IMR-90 (cell line): ENCODE data around the gene CD164L2. TPM values are rescaled to one million over a fixed set of nuclear protein-coding genes. Genes with fewer than 3 reads are reported as not detected.

ENCODE experiments used
- ATAC-seq: fragments of 200-7000 bp; cut with Tn5 transposase; 2 replicates; pipeline ENCODE4 v1.9.1; 2020; ENCODE audit warnings: low read depth, mild to moderate bottlenecking, moderate library complexity
- BruUV-seq: library from RNA; stranded (reverse); fragments of 400-500 nt; replicated peaks from 2 replicates; lab custom pipeline; 2021; lab: Mats Ljungman, UMichigan
- CTCF ChIA-PET: fragments of 300-600 bp; formaldehyde crosslinking; extraction: SDS; loops from one replicate; lab custom pipeline; 2021; ENCODE audit warnings: antibody characterized with exemption; lab: Yijun Ruan, JAX
- POLR2A ChIA-PET: fragments of 300-600 bp; sonication (Branson Sonifier 250); formaldehyde crosslinking; loops from one replicate; lab custom pipeline; 2022; ENCODE audit warnings: antibody characterized with exemption; ENCODE audit not compliant: unreplicated experiment; lab: Charles Lee
- DNase-seq: peaks from one replicate; pipeline ENCODE4 v3.0.0; 2013
- H2AFZ ChIP-seq: replicated peaks from 2 replicates; pipeline ENCODE3; 2013; ENCODE audit warnings: low read length, mild to moderate bottlenecking; ENCODE audit not compliant: poor library complexity
- H2AK5ac ChIP-seq: 2 replicates; pipeline ENCODE4 v1.6.1; 2013; ENCODE audit warnings: low read depth, low read length, inconsistent platforms
- H2AK9ac ChIP-seq: replicated peaks from 2 replicates; pipeline ENCODE3; 2013; ENCODE audit warnings: mild to moderate bottlenecking, low read depth, low read length, moderate library complexity; ENCODE audit not compliant: poor library complexity
- H2BK120ac ChIP-seq: 2 replicates; pipeline ENCODE4 v1.6.1; 2013; ENCODE audit warnings: low read depth, low read length, inconsistent platforms
- H2BK15ac ChIP-seq: 3 replicates; pipeline ENCODE4 v1.6.1; 2013; ENCODE audit warnings: low read depth, low read length, inconsistent platforms
- H2BK20ac ChIP-seq: 2 replicates; pipeline ENCODE4 v1.6.1; 2013; ENCODE audit warnings: low read depth, mild to moderate bottlenecking, inconsistent platforms, low read length, moderate library complexity
- H2BK5ac ChIP-seq: 2 replicates; pipeline ENCODE4 v1.6.1; 2013; ENCODE audit warnings: mild to moderate bottlenecking, low read depth, low read length, inconsistent platforms; ENCODE audit not compliant: poor library complexity, severe bottlenecking
- H3K14ac ChIP-seq: replicated peaks from 2 replicates; pipeline ENCODE4 v1.6.1; 2013; ENCODE audit warnings: low read depth, low read length, inconsistent platforms
- H3K18ac ChIP-seq: 2 replicates; pipeline ENCODE4 v1.6.1; 2013; ENCODE audit warnings: low read depth, low read length, control low read depth
- H3K23ac ChIP-seq: 2 replicates; pipeline ENCODE4 v1.6.1; 2013; ENCODE audit warnings: low read depth, low read length, inconsistent platforms
- H3K27ac ChIP-seq: 2 replicates; pipeline ENCODE4 v1.5.1; 2013; ENCODE audit warnings: mild to moderate bottlenecking, control low read depth, low read length; ENCODE audit not compliant: insufficient read depth
- H3K27me3 ChIP-seq: 2 replicates; pipeline ENCODE4 v1.6.1; 2013; ENCODE audit warnings: low read length; ENCODE audit not compliant: control insufficient read depth, insufficient read depth
- H3K36me3 ChIP-seq: 2 replicates; pipeline ENCODE4 v1.6.1; 2013; ENCODE audit warnings: low read length, mixed read lengths; ENCODE audit not compliant: control insufficient read depth, insufficient read depth
- H3K4ac ChIP-seq: 2 replicates; pipeline ENCODE4 v1.6.1; 2013; ENCODE audit warnings: low read depth, low read length, inconsistent platforms
- H3K4me1 ChIP-seq: 2 replicates; pipeline ENCODE4 v1.6.1; 2013; ENCODE audit warnings: low read length, mixed read lengths; ENCODE audit not compliant: control insufficient read depth, insufficient read depth
- H3K4me2 ChIP-seq: 2 replicates; pipeline ENCODE4 v1.6.1; 2013; ENCODE audit warnings: low read depth, mild to moderate bottlenecking, control low read depth, low read length, moderate library complexity
- H3K4me3 ChIP-seq: 2 replicates; pipeline ENCODE4 v1.5.1; 2013; ENCODE audit warnings: low read depth, mild to moderate bottlenecking, control low read depth, low read length, moderate library complexity; ENCODE audit not compliant: insufficient read depth
- H3K56ac ChIP-seq: 2 replicates; pipeline ENCODE4 v1.6.1; 2013; ENCODE audit warnings: low read length, inconsistent platforms; ENCODE audit not compliant: insufficient read depth; ENCODE audit errors: extremely low read depth
- H3K79me1 ChIP-seq, 2 experiments: 2 replicates each; pipeline ENCODE4 v1.6.1; 2013; ENCODE audit warnings: low read length in 2 of 2, inconsistent platforms in 1 of 2, low read depth in 1 of 2
- H3K9ac ChIP-seq: 2 replicates; pipeline ENCODE4 v1.6.1; 2013; ENCODE audit warnings: low read depth, low read length, control low read depth
- H3K9me1 ChIP-seq: 2 replicates; pipeline ENCODE4 v1.6.1; 2013; ENCODE audit warnings: low read length, inconsistent platforms; ENCODE audit not compliant: insufficient read depth
- H3K9me3 ChIP-seq: 2 replicates; pipeline ENCODE4 v1.6.1; 2013; ENCODE audit warnings: low read length; ENCODE audit not compliant: control insufficient read depth, insufficient read depth
- H4K20me1 ChIP-seq: 2 replicates; pipeline ENCODE4 v1.6.1; 2013; ENCODE audit warnings: low read length, inconsistent platforms; ENCODE audit not compliant: insufficient read depth
- H4K5ac ChIP-seq: 2 replicates; pipeline ENCODE4 v1.6.1; 2013; ENCODE audit warnings: mild to moderate bottlenecking, low read depth, low read length, control low read depth
- H4K8ac ChIP-seq, 2 experiments: 2 replicates each; pipeline ENCODE4 v1.6.1; 2013; ENCODE audit warnings: low read depth in 2 of 2, low read length in 2 of 2, control low read depth in 1 of 2, inconsistent platforms in 1 of 2
- H4K91ac ChIP-seq: 2 replicates; pipeline ENCODE4 v1.6.1; 2013; ENCODE audit warnings: low read depth, low read length, inconsistent platforms; ENCODE audit not compliant: insufficient read depth
- BHLHE40 ChIP-seq: fragments of 150-350 bp; IDR thresholded peaks from 2 replicates; pipeline ENCODE4 v1.6.1; 2016; ENCODE audit warnings: mild to moderate bottlenecking, low read depth, low read length
- CEBPB ChIP-seq: IDR thresholded peaks from 2 replicates; pipeline ENCODE4 v1.6.1; 2012; ENCODE audit warnings: low read depth, low read length, improper control_type of control experiment
- CHD1 ChIP-seq: IDR thresholded peaks from 2 replicates; pipeline ENCODE4 v1.6.1; 2012; ENCODE audit warnings: low read depth, low read length, improper control_type of control experiment
- CTCF ChIP-seq: conservative IDR thresholded peaks from 2 replicates; pipeline ENCODE4 v1.5.1; 2012; ENCODE audit warnings: mild to moderate bottlenecking, low read depth, low read length, improper control_type of control experiment
- ELK1 ChIP-seq: fragments of 150-350 bp; IDR thresholded peaks from 2 replicates; pipeline ENCODE4 v1.6.1; 2016; ENCODE audit warnings: low read depth, mild to moderate bottlenecking, low read length, moderate library complexity, borderline replicate concordance
- MAFK ChIP-seq: IDR thresholded peaks from 2 replicates; pipeline ENCODE4 v1.6.1; 2012; ENCODE audit warnings: low read depth, low read length, improper control_type of control experiment
- MAZ ChIP-seq: IDR thresholded peaks from 2 replicates; pipeline ENCODE4 v1.6.1; 2012; ENCODE audit warnings: low read depth, mild to moderate bottlenecking, low read length, improper control_type of control experiment, moderate library complexity, borderline replicate concordance
- MXI1 ChIP-seq: IDR thresholded peaks from 2 replicates; pipeline ENCODE4 v1.6.1; 2012; ENCODE audit warnings: low read depth, mild to moderate bottlenecking, low read length, moderate library complexity, borderline replicate concordance
- NFE2L2 ChIP-seq: fragments of 150-350 bp; IDR thresholded peaks from 2 replicates; pipeline ENCODE4 v1.6.1; 2016; ENCODE audit warnings: low read depth, mild to moderate bottlenecking, low read length
- RCOR1 ChIP-seq: IDR thresholded peaks from 2 replicates; pipeline ENCODE4 v1.6.1; 2012; ENCODE audit warnings: mild to moderate bottlenecking, low read length, improper control_type of control experiment; ENCODE audit not compliant: insufficient replicate concordance
- RFX5 ChIP-seq: IDR thresholded peaks from 2 replicates; pipeline ENCODE4 v1.8.0; 2012; ENCODE audit warnings: low read depth, mild to moderate bottlenecking, low read length, moderate library complexity
- SMC3 ChIP-seq: fragments of 150-350 bp; IDR thresholded peaks from 2 replicates; pipeline ENCODE4 v1.6.1; 2016; ENCODE audit warnings: low read depth, mild to moderate bottlenecking, antibody characterized with exemption, low read length, moderate library complexity
- USF2 ChIP-seq: fragments of 150-350 bp; IDR thresholded peaks from 2 replicates; pipeline ENCODE4 v1.6.1; 2017; ENCODE audit warnings: mild to moderate bottlenecking, antibody characterized with exemption, low read length, low read depth
- WGBS, 2 experiments: methylation state at CpG; one replicate each; pipeline versions ENCODE4 v1.1.5 to v1.1.7; 2013; ENCODE audit warnings: missing lambda C conversion rate in 2 of 2; ENCODE audit not compliant: insufficient read length in 1 of 2; ENCODE audit errors: extremely low coverage in 2 of 2; 5-methylcytosine and 5-hydroxymethylcytosine counted together
- dilution Hi-C: fragments of 300-500 bp; cut with HindIII; formaldehyde crosslinking; loops from one replicate; pipeline ENCODE4 v1.14.3; 2018; ENCODE audit warnings: low sequenced_read_pairs; ENCODE audit not compliant: unreplicated experiment
- in situ Hi-C: fragments of 300-500 bp; cut with MboI; formaldehyde crosslinking; loops from 3 replicates; pipeline ENCODE4 v1.14.3; 2019; ENCODE audit warnings: low sequenced_read_pairs, inconsistent platforms, mixed read lengths
- intact Hi-C: fragments of 100-400 bp; cut with micrococcal nuclease; formaldehyde crosslinking; loops from 2 replicates; pipeline ENCODE4 v1.10.0; 2022
- polyA plus RNA-seq, 3 experiments: library from polyadenylated mRNA; depleted of rRNA; stranded (reverse); fragments of >200 nt; gene quantifications; 2 replicates each; pipeline ENCODE4 v1.2.3, GENCODE V29; 2012; ENCODE audit warnings: low replicate concordance in 1 of 3
- total RNA-seq: library from RNA; depleted of rRNA; stranded (reverse); fragments of >200 nt; gene quantifications from 2 replicates; pipeline ENCODE4 v1.2.3, GENCODE V29; 2012

CD164L2 gene
- total and polyA plus RNA-seq, 2 of the 4 experiments (the other 2 are of a cell fraction) = not detected

GRCh38 chr1:27377760-27378495 lies 5.2 kb downstream of the CD164L2 start:
- no peak overlapping the region for H3K14ac ChIP-seq
- no peak overlapping the region for H3K4ac ChIP-seq
- POLR2A ChIA-PET = no interaction called here
- no peak overlapping the region for H4K91ac ChIP-seq
- H3K9me1 ChIP-seq = no peaks in the 10 kb centered on the region
- in situ Hi-C loops = no loop called here
- no peaks in the 10 kb centered on the region for H3K4me1 ChIP-seq
- no peak overlapping the region for H3K4me3 ChIP-seq
- no peak overlapping the region for H3K23ac ChIP-seq
- intact Hi-C loops = no loop called here
- no peak overlapping the region for H2AK9ac ChIP-seq
- no TSS peak for BruUV-seq
- no peak overlapping the region for H2BK15ac ChIP-seq
- no CpG with 5 or more reads among the region's 12 CpGs for WGBS, 2 experiments
- TF ChIP-seq ELK1 (no peak), RCOR1 (no peak), MAZ (no peak), USF2 (no peak), CTCF (no peak), BHLHE40 (no peak), MAFK (no peak), MXI1 (no peak), NFE2L2 (no peak), CEBPB (no peak), CHD1 (no peak), RFX5 (no peak), SMC3 (no peak)
- no peak overlapping the region for H3K18ac ChIP-seq
- H3K79me1 ChIP-seq = no peaks in the 10 kb centered on the region
- no peak overlapping the region for H3K27ac ChIP-seq
- ATAC-seq (no peak), DNase-seq (no peak)
- no peak overlapping the region for H2BK120ac ChIP-seq
- no peak overlapping the region for H4K5ac ChIP-seq
- no peaks in the 10 kb centered on the region; the same call in 1 of the 2 replicates for H4K20me1 ChIP-seq
- H3K4me2 ChIP-seq = no peak overlapping the region
- H3K9me3 ChIP-seq = no peaks in the 10 kb centered on the region
- no peak overlapping the region for H2AFZ ChIP-seq
- H3K56ac ChIP-seq = no peak overlapping the region
- H4K8ac ChIP-seq = no peak overlapping the region
- H2AK5ac ChIP-seq = no peak overlapping the region
- no peaks in the 10 kb centered on the region for H3K36me3 ChIP-seq
- no peak overlapping the region for H3K9ac ChIP-seq
- no peak overlapping the region for H2BK20ac ChIP-seq
- peaks cover 37% of the 10 kb centered on the region for H3K27me3 ChIP-seq
- no peak overlapping the region for H2BK5ac ChIP-seq
- CTCF ChIA-PET = interaction anchor here (0.6 to 1.3 kb wide), 2 partner anchors 11 to 76 kb away, joined by 3 read pairs; partner anchors contain the start of gene MAP3K6
- dilution Hi-C loops = no loop called here
